ENCODE results near the gene KRT6B. TPM values are rescaled to one million over a fixed set of nuclear protein-coding genes. Genes with fewer than 3 reads are reported as not detected.

KRT6B gene
- polyA plus RNA-seq, 3 donors: not detected

DNA sequence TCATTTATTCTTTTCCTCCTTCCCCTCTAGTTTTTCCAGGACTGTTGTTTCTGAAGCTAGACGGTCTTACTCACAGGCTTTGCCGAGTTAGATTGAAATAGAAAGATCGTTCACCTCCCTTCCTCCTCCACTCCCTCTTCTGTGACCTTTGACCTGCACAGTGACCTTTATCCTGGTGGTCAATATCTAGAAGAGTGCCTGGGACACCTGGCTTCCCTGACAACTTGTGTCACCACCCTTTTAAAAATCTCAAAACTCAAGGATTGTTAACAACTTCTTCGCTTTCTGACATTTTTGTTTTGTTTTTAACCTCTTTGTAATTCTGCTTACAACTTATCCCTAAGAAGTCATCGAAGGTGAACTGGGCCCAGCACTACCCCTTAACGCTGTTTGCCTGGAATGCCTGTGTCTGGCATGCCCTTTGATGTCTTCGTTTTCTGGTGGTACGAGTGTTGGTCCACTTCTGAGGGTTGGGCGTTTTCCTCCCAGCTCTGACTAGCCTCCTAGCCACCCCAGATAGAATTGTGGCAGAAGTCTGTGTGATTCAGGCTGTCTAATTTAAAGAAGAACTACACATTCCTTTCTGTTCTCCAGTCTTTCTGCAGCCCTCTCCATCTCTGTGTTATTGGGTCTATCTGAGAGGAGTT is 15.0 kb downstream of the KRT6B start:
- DNase-seq: no peak

- no peak for DNase-seq
Observed at GRCh38 chr12:52436000-52436827, 15.7 kb downstream of the KRT6B start.

GRCh38 chr12:52435659-52435999 is 16.3 kb downstream of the KRT6B start:
- DNase-seq: no peak

GRCh38 chr12:52434760-52435530 is 17.0 kb downstream of the KRT6B start:
- DNase-seq: no peak

DNA sequence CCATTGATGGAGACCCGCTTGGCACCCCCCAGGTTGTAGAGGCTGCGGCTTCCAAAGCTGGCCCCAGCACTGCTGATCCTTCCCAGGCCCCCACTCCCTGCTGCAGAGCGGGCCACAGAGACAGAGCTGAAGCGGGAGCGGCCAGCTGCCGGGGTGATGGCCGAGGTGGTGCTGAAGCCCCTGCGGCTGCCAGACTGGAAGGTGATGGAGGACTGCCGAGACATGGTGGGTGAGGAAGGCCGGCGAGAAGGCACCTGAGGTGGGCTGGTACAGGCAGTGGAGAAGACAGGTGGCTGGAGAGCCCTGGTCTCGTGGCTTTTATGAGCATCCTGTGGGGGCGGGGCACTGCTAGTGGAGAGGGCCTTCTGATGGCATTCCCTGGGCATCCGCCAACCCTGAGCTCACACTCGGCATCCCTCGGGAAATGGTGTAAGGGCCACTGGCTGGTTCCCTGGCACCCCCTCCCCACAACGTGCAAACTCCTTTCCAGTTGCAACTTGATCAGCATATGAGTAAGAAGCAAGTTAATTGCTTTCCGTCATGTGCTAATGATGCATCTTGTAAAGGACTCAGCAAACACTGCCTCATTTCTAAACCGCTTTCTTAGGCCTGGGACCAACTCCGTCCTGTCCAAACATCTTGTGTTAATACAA is 17.7 kb downstream of the KRT6B start, which contains the start of gene KRT75:
Gene KRT75, minus strand, starts transcription at position 291 of the 653 bp plus-strand sequence. Its CDS starts 67 bp downstream, at position 224.
- no peak for DNase-seq

DNA sequence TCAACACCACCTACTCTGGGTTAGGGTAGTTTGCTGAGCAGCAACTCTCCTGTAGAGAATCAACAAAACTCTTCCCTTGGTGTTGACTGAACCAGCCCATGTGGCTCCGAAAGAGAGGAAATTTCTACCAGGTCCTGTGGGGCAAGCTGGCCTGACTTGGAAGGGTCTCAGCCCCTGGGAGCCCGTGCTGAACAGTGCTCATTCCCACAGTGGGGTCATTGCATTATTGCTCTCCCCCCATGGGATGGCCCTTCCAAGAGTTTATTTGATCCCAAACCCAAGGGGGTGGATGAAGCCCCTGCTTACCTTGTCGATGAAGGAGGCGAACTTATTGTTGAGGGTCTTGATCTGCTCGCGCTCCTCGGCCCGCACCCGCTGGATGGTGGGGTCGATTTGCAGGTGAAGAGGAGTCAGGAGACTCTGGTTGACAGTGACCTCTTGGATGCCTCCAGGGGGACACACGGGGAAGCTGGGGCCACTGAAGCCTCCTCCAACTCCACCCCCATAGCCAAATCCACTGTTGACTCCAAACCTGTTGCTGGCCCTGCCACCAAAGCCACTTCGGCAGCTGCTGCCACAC is 18.4 kb downstream of the KRT6B start:
- DNase-seq: no peak

DNA sequence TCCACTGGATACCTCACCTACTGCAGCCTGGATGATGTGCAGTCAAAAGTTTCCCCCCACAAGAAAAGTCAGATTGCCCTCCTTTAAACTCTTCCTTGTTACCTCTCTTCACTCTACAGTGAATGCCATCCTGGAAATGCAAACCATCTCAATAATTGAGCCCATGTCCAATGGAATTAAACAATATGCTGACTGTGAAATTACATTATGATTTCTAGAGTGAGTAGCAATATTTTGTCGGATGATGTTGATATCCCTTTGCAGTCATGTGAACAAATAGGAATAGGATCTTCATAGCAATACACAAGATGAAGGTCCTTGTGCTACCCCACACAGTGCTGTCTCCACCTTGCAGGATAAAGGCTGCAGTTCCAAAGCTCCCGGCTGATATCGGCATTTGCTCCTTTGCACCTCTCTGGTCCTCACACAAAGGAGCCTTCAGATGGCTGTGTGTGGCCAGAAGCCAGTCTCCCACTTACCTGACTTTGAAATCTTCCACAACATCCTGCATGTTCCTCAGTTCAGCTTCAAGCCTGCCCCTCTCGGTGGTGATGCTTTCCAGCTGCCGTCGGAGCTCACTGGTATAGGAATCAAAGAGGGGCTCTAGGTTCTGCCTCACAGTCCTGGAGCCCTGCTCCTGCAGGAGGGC is 19.3 kb downstream of the KRT6B start:
- no peak for DNase-seq

DNA sequence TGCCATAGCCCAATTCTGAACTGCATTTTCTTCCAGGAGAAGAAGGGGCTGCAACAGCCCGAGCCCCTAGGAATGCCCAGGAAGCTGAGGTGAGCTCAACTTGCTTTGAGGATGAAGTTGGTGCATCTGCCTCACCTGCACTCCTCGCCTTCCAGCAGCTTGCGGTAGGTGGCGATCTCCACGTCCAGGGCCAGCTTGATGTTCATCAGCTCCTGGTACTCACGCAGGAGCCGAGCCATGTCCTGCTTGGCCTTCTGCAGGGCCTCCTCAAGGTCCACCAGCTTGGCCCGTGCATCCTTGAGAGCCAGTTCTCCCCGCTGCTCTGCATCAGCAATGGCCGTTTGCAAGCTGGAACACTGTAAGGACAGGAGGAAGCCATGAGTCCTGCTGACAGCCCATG is 23.8 kb downstream of the KRT6B start:
- DNase-seq: no peak

- DNase-seq: no peak
Observed at GRCh38 chr12:52427083-52427482, 24.9 kb downstream of the KRT6B start.

GRCh38 chr12:52426034-52426433 is 25.9 kb downstream of the KRT6B start:
- no peak for DNase-seq

- DNase-seq: no peak
Observed at GRCh38 chr12:52425466-52425865, 26.5 kb downstream of the KRT6B start.

GRCh38 chr12:52423661-52424500 is 28.1 kb downstream of the KRT6B start:
- no peak for DNase-seq

DNA sequence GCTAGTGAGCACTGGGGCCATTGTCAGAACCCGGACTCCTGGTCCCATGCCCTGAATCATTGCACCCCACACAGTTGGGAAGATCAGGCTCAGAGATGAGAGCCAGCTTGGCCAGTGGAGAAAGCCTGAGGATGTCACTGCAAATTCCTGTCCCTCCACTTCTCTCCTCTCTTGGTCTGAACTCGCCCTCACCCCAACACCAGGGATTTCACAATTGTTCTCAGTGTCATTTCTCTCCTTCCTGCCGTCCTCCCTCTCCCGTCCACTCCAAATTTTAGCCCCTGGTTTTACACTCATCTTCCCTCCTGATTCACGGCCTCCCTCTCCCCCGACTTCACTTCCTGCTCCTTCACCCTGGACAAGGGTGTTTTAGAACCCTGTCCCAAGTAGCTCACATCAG is 28.9 kb downstream of the KRT6B start:
- DNase-seq: no peak

DNA sequence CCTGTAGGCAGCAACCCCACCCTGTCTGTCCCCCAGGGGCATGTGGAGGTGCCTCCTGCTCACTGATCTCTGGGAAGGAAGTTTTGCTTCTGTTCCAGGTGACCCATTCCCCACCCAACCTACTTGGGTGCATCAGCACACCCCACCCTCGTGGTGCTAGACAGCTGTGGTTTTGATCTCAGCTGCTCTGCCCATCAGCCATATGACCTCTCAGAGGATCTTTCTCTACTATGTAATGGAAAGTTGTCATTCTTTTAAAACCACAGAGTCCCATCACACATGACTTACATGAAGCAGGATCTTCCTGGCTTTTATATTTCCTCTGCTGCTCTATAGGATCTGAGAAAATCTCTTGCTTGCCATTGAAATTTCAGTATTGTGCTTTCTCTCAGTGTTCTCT is 32.3 kb downstream of the KRT6B start:
- DNase-seq: no peak

GRCh38 chr12:52418576-52419110 is 33.3 kb downstream of the KRT6B start:
- DNase-seq: no peak

GRCh38 chr12:52417740-52418139 is 34.2 kb downstream of the KRT6B start:
- DNase-seq: no peak

DNA sequence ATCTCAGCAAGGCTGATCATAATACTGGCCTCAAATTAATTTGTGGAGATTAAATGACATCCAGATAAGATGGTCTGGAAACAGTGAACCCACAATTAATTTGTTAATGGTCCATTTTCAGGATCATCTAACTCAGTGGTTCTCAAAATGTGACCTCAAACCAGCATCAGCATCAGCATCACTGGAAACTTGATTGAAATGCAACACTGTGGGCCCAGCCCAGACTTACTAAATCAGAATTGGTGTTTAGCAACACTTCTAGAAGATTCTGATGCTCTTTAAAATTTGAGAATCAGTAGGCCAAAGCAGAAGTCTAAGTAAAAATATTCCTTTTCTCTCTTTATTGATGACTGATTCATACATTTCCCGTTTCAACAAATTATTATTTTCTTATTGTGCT is 35.2 kb downstream of the KRT6B start:
- no peak for DNase-seq

GRCh38 chr12:52415870-52416750 is 35.8 kb downstream of the KRT6B start:
- DNase-seq: peak; percentile 60

- DNase-seq: no peak
Observed at GRCh38 chr12:52414936-52415335, 37.0 kb downstream of the KRT6B start.
